ENCODE results near the gene HYAL1. TPM values are rescaled to one million over a fixed set of nuclear protein-coding genes. Genes with fewer than 3 reads are reported as not detected.
"Not testable (repeated sequence)": the region's sequence is repeated elsewhere in the genome, so short reads cannot be mapped to it uniquely, and the experiment has no call there.

The HYAL1 gene
- total RNA-seq, 1 donor, result 2.6 TPM

DNA sequence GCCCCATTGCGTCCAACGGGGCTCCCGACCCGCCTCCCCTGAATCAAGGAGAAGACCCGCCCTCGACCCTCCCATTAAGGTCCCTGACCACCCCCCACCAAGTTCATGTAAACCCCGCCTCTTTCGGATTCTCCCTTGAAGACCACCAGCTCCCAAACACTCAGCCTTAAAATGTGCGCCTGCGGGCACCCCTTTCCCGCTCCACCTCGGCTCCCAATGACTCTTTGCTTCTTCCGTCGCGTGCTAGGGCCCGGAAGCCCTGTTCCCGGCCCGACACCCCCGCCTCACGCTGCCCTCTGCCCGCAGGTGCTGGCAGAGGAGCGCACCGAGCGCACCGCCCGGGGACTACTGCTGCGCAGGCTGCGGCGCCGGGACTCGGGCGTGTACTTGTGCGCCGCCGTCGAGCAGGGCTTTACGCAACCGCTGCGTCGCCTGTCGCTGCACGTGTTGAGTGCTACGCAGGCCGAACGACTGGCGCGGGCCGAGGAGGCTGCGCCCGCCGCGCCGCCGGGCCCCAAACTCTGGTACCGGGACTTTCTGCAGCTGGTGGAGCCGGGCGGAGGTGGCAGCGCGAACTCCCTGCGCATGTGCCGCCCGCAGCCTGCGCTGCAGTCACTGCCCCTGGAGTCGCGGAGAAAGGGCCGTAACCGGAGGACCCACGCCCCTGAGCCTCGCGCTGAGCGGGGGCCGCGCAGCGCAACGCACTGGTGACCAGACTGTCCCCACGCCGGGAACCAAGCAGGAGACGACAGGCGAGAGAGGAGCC, 27.2 kb downstream of the HYAL1 start:
- TF ChIP-seq CTCF (IDR thresholded peaks at IDR 0.05; ENCODE audit: insufficient read depth, low read depth, low read length), result no peak
- DNase-seq (ENCODE audit: low read depth), result no peak
- H3K4me3 ChIP-seq (ENCODE audit: low read depth, low read length), result no peak overlapping the region

DNA sequence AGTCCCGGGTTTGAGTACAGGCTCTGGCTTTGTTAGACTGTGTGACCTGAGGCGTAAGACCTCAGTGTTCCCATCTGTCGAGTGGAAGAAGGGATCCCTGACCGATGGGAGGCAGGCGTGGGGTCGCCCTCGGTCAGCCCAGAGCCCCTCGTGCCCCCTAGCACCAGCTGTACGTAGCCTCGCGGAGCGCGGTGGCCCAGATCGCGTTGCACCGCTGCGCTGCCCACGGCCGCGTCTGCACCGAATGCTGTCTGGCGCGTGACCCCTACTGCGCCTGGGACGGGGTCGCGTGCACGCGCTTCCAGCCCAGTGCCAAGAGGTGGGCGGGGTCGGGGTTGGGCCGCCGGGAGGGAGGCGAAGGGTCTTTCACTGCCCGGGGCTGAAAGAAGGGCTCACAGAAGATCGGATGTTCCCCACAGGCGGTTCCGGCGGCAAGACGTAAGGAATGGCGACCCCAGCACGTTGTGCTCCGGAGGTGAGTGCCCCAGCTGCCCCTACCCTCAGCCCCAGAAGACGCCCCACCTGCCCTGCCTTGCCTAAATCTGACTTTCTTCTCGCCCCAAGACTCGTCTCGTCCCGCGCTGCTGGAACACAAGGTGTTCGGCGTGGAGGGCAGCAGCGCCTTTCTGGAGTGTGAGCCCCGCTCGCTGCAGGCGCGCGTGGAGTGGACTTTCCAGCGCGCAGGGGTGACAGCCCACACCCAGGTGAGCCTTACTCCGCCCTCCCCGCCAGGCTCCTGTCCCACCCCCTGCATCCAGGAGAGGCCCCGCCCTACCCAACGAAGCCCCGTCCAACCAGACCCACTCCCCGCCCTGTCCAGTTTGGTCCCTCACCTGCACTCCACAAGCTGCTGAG, 28.0 kb downstream of the HYAL1 start:
- no peak for DNase-seq (ENCODE audit: low read depth)
- no peak for TF ChIP-seq CTCF (IDR thresholded peaks at IDR 0.05; ENCODE audit: insufficient read depth, low read depth, low read length)
- H3K4me3 ChIP-seq (ENCODE audit: low read depth, low read length), result no peak overlapping the region

- DNase-seq (ENCODE audit: low read depth), result peak; percentile 63
- peak; percentile 75 for TF ChIP-seq CTCF (IDR thresholded peaks at IDR 0.05; ENCODE audit: insufficient read depth, low read depth, low read length)
- H3K4me3 ChIP-seq (ENCODE audit: low read depth, low read length), result no peak overlapping the region
These were observed 28.8 kb downstream of the HYAL1 start for GRCh38 chr3:50274371-50275104.

GRCh38 chr3:50273689-50274065, 29.7 kb downstream of the HYAL1 start:
- no peak for DNase-seq (ENCODE audit: low read depth)
- TF ChIP-seq CTCF (IDR thresholded peaks at IDR 0.05; ENCODE audit: insufficient read depth, low read depth, low read length), result no peak
- H3K4me3 ChIP-seq (ENCODE audit: low read depth, low read length), result no peak overlapping the region

GRCh38 chr3:50272911-50273688, 30.3 kb downstream of the HYAL1 start:
- peak overlapping the region; percentile 36 for H3K4me3 ChIP-seq (ENCODE audit: low read depth, low read length)
- TF ChIP-seq CTCF (IDR thresholded peaks at IDR 0.05; ENCODE audit: insufficient read depth, low read depth, low read length), result peak; percentile 94
- DNase-seq (ENCODE audit: low read depth), result peak; percentile 67

DNA sequence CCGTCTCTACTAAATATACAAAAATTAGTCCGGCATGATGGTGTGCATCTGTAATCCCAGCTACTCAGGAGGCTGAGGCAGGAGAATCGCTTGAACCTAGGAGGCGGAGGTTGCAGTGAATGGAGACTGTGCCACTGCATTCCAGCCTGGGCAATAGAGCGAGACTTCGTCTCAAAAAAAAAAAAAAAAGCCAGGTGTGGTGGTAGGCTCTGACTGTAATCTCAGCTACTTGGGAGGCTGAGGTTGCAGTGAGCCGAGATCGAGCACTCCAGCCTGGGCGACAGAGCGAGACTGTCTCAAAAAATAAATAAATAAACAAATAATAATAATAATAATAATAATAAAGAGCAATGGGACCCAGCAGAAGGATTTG, 30.9 kb downstream of the HYAL1 start:
- not testable (repeated sequence) for DNase-seq (ENCODE audit: low read depth); H3K4me3 ChIP-seq (ENCODE audit: low read depth, low read length)
